HepG2 (cell line): Measurements from ENCODE around the gene MAB21L4. TPM values are rescaled to one million over a fixed set of nuclear protein-coding genes. Genes with fewer than 3 reads are reported as not detected.

Experiments used
- ATAC-seq: fragments of 200-7000 bp; cut with Tn5 transposase; 3 replicates; pipeline ENCODE4 v1.9.1; 2020; ENCODE audit warnings: mild to moderate bottlenecking, moderate library complexity
- BruUV-seq: library from RNA; stranded (reverse); fragments of 400-500 nt; replicated peaks from 2 replicates; lab custom pipeline; 2021; lab: Mats Ljungman, UMichigan
- CTCF ChIA-PET: fragments of 300-600 bp; formaldehyde crosslinking; extraction: SDS; loops from one replicate; lab custom pipeline; 2021; ENCODE audit warnings: low total read pairs, inconsistent platforms, low intra/inter-chr PET ratio; lab: Yijun Ruan, JAX
- POLR2A ChIA-PET: fragments of 350-600 bp; sonication (Branson Sonifier 250); formaldehyde crosslinking; loops from one replicate; lab custom pipeline; 2020; ENCODE audit warnings: antibody characterized with exemption, inconsistent platforms; lab: Yijun Ruan, JAX
- DNase-seq: peaks from one replicate; pipeline ENCODE4 v3.0.0-alpha.2; 2015; ENCODE audit warnings: low spot score
- FAIRE-seq: peaks from 3 replicates; lab custom pipeline; 2011; peaks lifted over from hg19 to GRCh38; lab: Jason Lieb, UNC
- H2AFZ ChIP-seq: one replicate; pipeline ENCODE4 v1.6.1; 2011; ENCODE audit warnings: low read length, inconsistent platforms
- H3K27ac ChIP-seq: fragments of 300-600 bp; 3 replicates; pipeline ENCODE4 v1.8.0; 2011; ENCODE audit warnings: mixed run types, mild to moderate bottlenecking, mixed read lengths, low read length, inconsistent platforms; ENCODE audit not compliant: insufficient read depth; ENCODE audit errors: extremely low read length
- H3K27me3 ChIP-seq, 2 experiments: fragments of 200-600 bp in 1 of 2; 2 replicates in 1 of 2; 3 replicates in 1 of 2; pipeline versions ENCODE4 v1.6.0 to v1.8.0; 2011; ENCODE audit warnings: low read length in 2 of 2, mild to moderate bottlenecking in 2 of 2, moderate library complexity in 2 of 2, inconsistent platforms in 1 of 2; ENCODE audit not compliant: insufficient read depth in 2 of 2, control insufficient read depth in 1 of 2
- H3K36me3 ChIP-seq, 2 experiments: fragments of 200-600 bp in 1 of 2; replicated peaks in 1 of 2; 2 replicates in 1 of 2; 3 replicates in 1 of 2; pipeline versions ENCODE4 v1.5.1 to v1.8.0; 2011; ENCODE audit warnings: low read length in 2 of 2, inconsistent platforms in 1 of 2; ENCODE audit not compliant: insufficient read depth in 2 of 2, control insufficient read depth in 1 of 2
- H3K4me1 ChIP-seq: 2 replicates; pipeline ENCODE4 v1.5.1; 2012; ENCODE audit warnings: low read length, inconsistent platforms; ENCODE audit not compliant: insufficient read depth
- H3K4me2 ChIP-seq: 2 replicates; pipeline ENCODE4 v1.6.0; 2011; ENCODE audit warnings: low read depth, low read length, inconsistent platforms
- H3K4me3 ChIP-seq, 3 experiments: fragments of 200-600 bp in 1 of 3; sonication (generic), shearing (Covaris generic) in 1 of 3; replicated peaks in 1 of 3; 2 replicates each; pipeline ENCODE4 v1.5.1; 2011 to 2016; ENCODE audit warnings: low read length in 3 of 3, inconsistent platforms in 2 of 3, low read depth in 2 of 3, mild to moderate bottlenecking in 2 of 3, control low read depth in 1 of 3, mixed read lengths in 1 of 3; ENCODE audit not compliant: insufficient read depth in 1 of 3
- H3K79me2 ChIP-seq: one replicate; pipeline ENCODE4 v1.6.1; 2011; ENCODE audit warnings: low read length, inconsistent platforms; ENCODE audit not compliant: insufficient read depth
- H3K9ac ChIP-seq: 2 replicates; pipeline ENCODE4 v1.6.0; 2011; ENCODE audit warnings: mild to moderate bottlenecking, low read depth, low read length, inconsistent platforms; ENCODE audit not compliant: insufficient read depth
- H3K9me3 ChIP-seq: 2 replicates; pipeline ENCODE4 v1.5.1; 2012; ENCODE audit warnings: mild to moderate bottlenecking, low read length
- H4K20me1 ChIP-seq: 2 replicates; pipeline ENCODE4 v1.6.0; 2011; ENCODE audit warnings: inconsistent platforms, mild to moderate bottlenecking, low read length, moderate library complexity; ENCODE audit not compliant: insufficient read depth
- ARNT2 ChIP-seq: sonication (generic); formaldehyde crosslinking; IDR thresholded peaks from 2 replicates; pipeline ENCODE4 v1.8.0; 2022; ENCODE audit warnings: mild to moderate bottlenecking, low read depth, missing genetic modification reagents, moderate library complexity
- DNMT3B ChIP-seq: conservative IDR thresholded peaks from 2 replicates; pipeline ENCODE4 v1.6.1; 2016; ENCODE audit warnings: missing biosample characterization, control low read depth
- HDAC2 ChIP-seq: sonication (generic); formaldehyde crosslinking; IDR thresholded peaks from 2 replicates; pipeline ENCODE4 v1.4.0; 2020; ENCODE audit warnings: missing genetic modification reagents
- KLF16 ChIP-seq, 2 experiments: sonication (generic) in 1 of 2; formaldehyde crosslinking in 1 of 2; IDR thresholded peaks; 2 replicates each; pipeline versions ENCODE4 v1.6.1 to v1.8.0; 2016 to 2023; ENCODE audit warnings: missing genetic modification reagents in 2 of 2, missing compliant biosample characterization in 1 of 2
- MXD3 ChIP-seq: IDR thresholded peaks from 2 replicates; pipeline ENCODE4 v1.6.1; 2016; ENCODE audit warnings: mild to moderate bottlenecking, missing biosample characterization, missing genetic modification reagents
- PBX2 ChIP-seq: IDR thresholded peaks from 2 replicates; pipeline ENCODE4 v1.6.1; 2016; ENCODE audit warnings: control low read depth
- SCMH1 ChIP-seq: sonication (generic); formaldehyde crosslinking; IDR thresholded peaks from 2 replicates; pipeline ENCODE4 v1.9.0; 2021; ENCODE audit warnings: missing genetic modification reagents, mild to moderate bottlenecking, borderline replicate concordance
- STAG1 ChIP-seq: sonication (generic); formaldehyde crosslinking; IDR thresholded peaks from 2 replicates; pipeline ENCODE4 v1.4.0; 2020; ENCODE audit warnings: missing genetic modification reagents
- SUZ12 ChIP-seq: fragments of 150-350 bp; IDR thresholded peaks from 2 replicates; pipeline ENCODE4 v1.6.1; 2014; ENCODE audit warnings: low read depth, low read length
- TAF1 ChIP-seq: sonication (generic); formaldehyde crosslinking; IDR thresholded peaks from 2 replicates; pipeline ENCODE4 v1.4.0; 2020; ENCODE audit warnings: missing genetic modification reagents
- TRAFD1 ChIP-seq: sonication (generic); formaldehyde crosslinking; IDR thresholded peaks from 2 replicates; pipeline ENCODE4 v1.5.1; 2020; ENCODE audit warnings: missing genetic modification reagents, mild to moderate bottlenecking, borderline replicate concordance
- U2AF2 ChIP-seq: fragments of 200-400 bp; formaldehyde crosslinking; IDR thresholded peaks from 2 replicates; pipeline ENCODE4 v1.6.1; 2017; ENCODE audit warnings: low read depth, mild to moderate bottlenecking, low read length
- YEATS4 ChIP-seq: sonication (generic); formaldehyde crosslinking; IDR thresholded peaks from 2 replicates; pipeline ENCODE4 v1.4.0; 2020; ENCODE audit warnings: missing genetic modification reagents, borderline replicate concordance
- ZNF101 ChIP-seq: sonication (generic); formaldehyde crosslinking; IDR thresholded peaks from 2 replicates; pipeline ENCODE4 v1.4.0; 2020; ENCODE audit warnings: mild to moderate bottlenecking, low read depth, missing genetic modification reagents, borderline replicate concordance
- ZNF143 ChIP-seq: sonication (generic); formaldehyde crosslinking; IDR thresholded peaks from 2 replicates; pipeline ENCODE4 v1.4.0; 2020; ENCODE audit warnings: missing genetic modification reagents
- ZNF232 ChIP-seq: sonication (generic); formaldehyde crosslinking; IDR thresholded peaks from 2 replicates; pipeline ENCODE4 v1.4.0; 2020; ENCODE audit warnings: missing genetic modification reagents, borderline replicate concordance
- ZNF281 ChIP-seq: sonication (generic); formaldehyde crosslinking; IDR thresholded peaks from 2 replicates; pipeline ENCODE4 v1.4.0; 2020; ENCODE audit warnings: missing genetic modification reagents, borderline replicate concordance
- ZNF557 ChIP-seq: sonication (generic); formaldehyde crosslinking; IDR thresholded peaks from 2 replicates; pipeline ENCODE4 v1.4.0; 2020; ENCODE audit warnings: missing genetic modification reagents
- ZNF652 ChIP-seq: IDR thresholded peaks from 2 replicates; pipeline ENCODE4 v1.6.1; 2016; ENCODE audit warnings: low read depth, borderline replicate concordance
- WGBS: methylation state at CpG from one replicate; pipeline ENCODE4 v1.1.6; 2017; ENCODE audit warnings: low lambda C conversion rate; 5-methylcytosine and 5-hydroxymethylcytosine counted together
- in situ Hi-C: cut with HindIII; loops from 2 replicates; pipeline ENCODE4 v1.10.0; 2017; ENCODE audit warnings: low pct_unique_long_range_greater_than_20kb; ENCODE audit not compliant: extremely low pct_ligation_motif_present
- intact Hi-C: fragments of 100-400 bp; cut with micrococcal nuclease; formaldehyde crosslinking; loops from one replicate; pipeline ENCODE4 v1.10.0; 2022; ENCODE audit not compliant: unreplicated experiment
- polyA plus RNA-seq, 8 experiments: library from polyadenylated mRNA; depleted of rRNA in 3 of 8; stranded (reverse) in 7 of 8; unstranded in 1 of 8; fragments of >200 nt; fragmentation: Illumina TruSeq in 4 of 8; extraction: Trizol in 4 of 8; gene quantifications; 2 replicates each; pipeline versions ENCODE4 v1.2.1 to v1.2.3, GENCODE V29; 2011 to 2016; ENCODE audit warnings: low read depth in 4 of 8, missing spikeins in 1 of 8, mixed read lengths in 1 of 8; ENCODE audit not compliant: insufficient read depth in 1 of 8
- total RNA-seq, 5 experiments: library from RNA; depleted of rRNA; stranded (reverse); fragments of >200 nt; fragmentation: Illumina TruSeq; extraction: Trizol; gene quantifications; 2 replicates each; pipeline ENCODE4 v1.2.3, GENCODE V29; 2016; ENCODE audit warnings: low read depth in 1 of 5

Gene MAB21L4
- total and polyA plus RNA-seq, 2 of the 13 experiments (the other 11 are each of a cell fraction or from before 2014, with no cell fraction given), result 3.0 to 14.0 TPM

GRCh38 chr2:240840435-240841060, 55.4 kb downstream of the MAB21L4 start:
- WGBS, result 10% methylated on average over 4 of the region's 9 CpGs
- POLR2A ChIA-PET, result interaction anchor here (1.0 to 1.4 kb wide), 4 partner anchors 17 to 275 kb away, joined by 3 to 4 read pairs (median 4); no protein-coding TSS in a partner anchor
- TF ChIP-seq TRAFD1 (CRISPR knock-in tag), result no peak
- no peak for TF ChIP-seq ZNF652
- TF ChIP-seq YEATS4 (CRISPR knock-in tag), result no peak
- no peak for TF ChIP-seq PBX2 (CRISPR knock-in tag)
- peak; percentile 90 for TF ChIP-seq STAG1 (CRISPR knock-in tag)
- no peak for TF ChIP-seq ZNF143 (CRISPR knock-in tag)
- no peak for TF ChIP-seq ARNT2 (CRISPR knock-in tag)
- no peak for TF ChIP-seq MXD3
- TF ChIP-seq SUZ12, result no peak
- no peak for TF ChIP-seq KLF16 (CRISPR knock-in tag; IDR thresholded peaks at IDR 0.05)
- TF ChIP-seq U2AF2, result no peak
- TF ChIP-seq DNMT3B, result no peak
- TF ChIP-seq ZNF557, result no peak
- peak; percentile 18; the same call in 1 of the 2 replicates for TF ChIP-seq ZNF281
- 0 out of 2 replicates have a peak, but pooled peaks have one; percentile 57 for TF ChIP-seq HDAC2
- TF ChIP-seq ZNF232 (CRISPR knock-in tag), result peak; percentile 68; the same call in 1 of the 2 replicates
- no peak for TF ChIP-seq ZNF101 (CRISPR knock-in tag)
- TF ChIP-seq SCMH1, result no peak
- peak; percentile 24; the same call in 1 of the 2 replicates for TF ChIP-seq TAF1

More at GRCh38 chr2:240840435-240841060, 55.4 kb downstream of the MAB21L4 start:
- BruUV-seq, result no TSS peak
- intact Hi-C loops, result loop anchor here (1.0 kb wide), 2 partner anchors 30 to 326 kb away; no protein-coding TSS in a partner anchor
- H2AFZ ChIP-seq, result no peak overlapping the region
- no peak overlapping the region for H3K27ac ChIP-seq
- no peaks in the 10 kb centered on the region for H3K4me1 ChIP-seq
- H4K20me1 ChIP-seq, result peaks cover 3% of the 10 kb centered on the region; the same call in 1 of the 2 replicates
- peak; percentile 98 for ATAC-seq
- peak; percentile 98 for FAIRE-seq
- in situ Hi-C loops, result loop anchor here (5.0 kb wide), 1 partner anchor 357 kb away; no protein-coding TSS in a partner anchor
- H3K4me2 ChIP-seq, result no peak overlapping the region
- H3K9ac ChIP-seq, result no peak overlapping the region
- peaks cover 15 to 71% of the 10 kb centered on the region in 2 experiments for H3K27me3 ChIP-seq
- H3K36me3 ChIP-seq, result no peaks in the 10 kb centered on the region
- no peaks in the 10 kb centered on the region for H3K9me3 ChIP-seq
- CTCF ChIA-PET, result interaction anchor here (0.9 to 1.5 kb wide), 4 partner anchors 11 to 92 kb away, joined by 3 to 19 read pairs (median 4); no protein-coding TSS in a partner anchor
- peak; percentile 86 for DNase-seq
- no peaks in the 10 kb centered on the region for H3K79me2 ChIP-seq
- no peak overlapping the region for H3K4me3 ChIP-seq
